ENCODE results near the gene MED26. TPM values are rescaled to one million over a fixed set of nuclear protein-coding genes. Genes with fewer than 3 reads are reported as not detected.

The MED26 gene
- total RNA-seq, 1 donor from 2014 or later, result 13.3 TPM

DNA sequence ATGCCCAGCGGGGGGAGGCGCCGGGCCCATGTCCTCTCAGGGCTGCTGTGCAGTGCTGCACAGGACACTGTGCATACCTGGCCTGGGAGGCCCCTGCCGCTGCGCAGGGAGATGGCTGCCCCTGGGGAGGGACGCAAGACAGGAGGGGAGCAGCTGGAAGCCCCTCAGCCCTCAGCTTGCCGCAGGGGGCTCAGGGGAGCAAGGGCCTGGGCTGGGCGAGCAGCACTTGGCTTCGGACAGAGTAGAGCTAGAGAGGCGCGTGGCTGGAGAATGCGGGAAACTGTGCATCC, 96.7 kb downstream of the MED26 start:
- Mint-ChIP-seq H3K4me3 (ENCODE audit: unreplicated experiment) (no peak overlapping the region), H3K27me3 (ENCODE audit: unreplicated experiment) (peaks cover 3% of the 10 kb centered on the region), H3K9me3 (ENCODE audit: unreplicated experiment) (no peaks in the 10 kb centered on the region), H3K4me1 (ENCODE audit: unreplicated experiment) (no peaks in the 10 kb centered on the region), H3K36me3 (ENCODE audit: low read depth, unreplicated experiment) (peaks cover 42% of the 10 kb centered on the region), H3K27ac (ENCODE audit: unreplicated experiment) (no peak overlapping the region)
- no peak for DNase-seq (ENCODE audit: low spot score)
- TF ChIP-seq, protein P1, sequence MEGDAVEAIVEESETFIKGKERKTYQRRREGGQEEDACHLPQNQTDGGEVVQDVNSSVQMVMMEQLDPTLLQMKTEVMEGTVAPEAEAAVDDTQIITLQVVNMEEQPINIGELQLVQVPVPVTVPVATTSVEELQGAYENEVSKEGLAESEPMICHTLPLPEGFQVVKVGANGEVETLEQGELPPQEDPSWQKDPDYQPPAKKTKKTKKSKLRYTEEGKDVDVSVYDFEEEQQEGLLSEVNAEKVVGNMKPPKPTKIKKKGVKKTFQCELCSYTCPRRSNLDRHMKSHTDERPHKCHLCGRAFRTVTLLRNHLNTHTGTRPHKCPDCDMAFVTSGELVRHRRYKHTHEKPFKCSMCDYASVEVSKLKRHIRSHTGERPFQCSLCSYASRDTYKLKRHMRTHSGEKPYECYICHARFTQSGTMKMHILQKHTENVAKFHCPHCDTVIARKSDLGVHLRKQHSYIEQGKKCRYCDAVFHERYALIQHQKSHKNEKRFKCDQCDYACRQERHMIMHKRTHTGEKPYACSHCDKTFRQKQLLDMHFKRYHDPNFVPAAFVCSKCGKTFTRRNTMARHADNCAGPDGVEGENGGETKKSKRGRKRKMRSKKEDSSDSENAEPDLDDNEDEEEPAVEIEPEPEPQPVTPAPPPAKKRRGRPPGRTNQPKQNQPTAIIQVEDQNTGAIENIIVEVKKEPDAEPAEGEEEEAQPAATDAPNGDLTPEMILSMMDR (IDR thresholded peaks at IDR 0.05; ENCODE audit: unreplicated experiment), result no peak

DNA sequence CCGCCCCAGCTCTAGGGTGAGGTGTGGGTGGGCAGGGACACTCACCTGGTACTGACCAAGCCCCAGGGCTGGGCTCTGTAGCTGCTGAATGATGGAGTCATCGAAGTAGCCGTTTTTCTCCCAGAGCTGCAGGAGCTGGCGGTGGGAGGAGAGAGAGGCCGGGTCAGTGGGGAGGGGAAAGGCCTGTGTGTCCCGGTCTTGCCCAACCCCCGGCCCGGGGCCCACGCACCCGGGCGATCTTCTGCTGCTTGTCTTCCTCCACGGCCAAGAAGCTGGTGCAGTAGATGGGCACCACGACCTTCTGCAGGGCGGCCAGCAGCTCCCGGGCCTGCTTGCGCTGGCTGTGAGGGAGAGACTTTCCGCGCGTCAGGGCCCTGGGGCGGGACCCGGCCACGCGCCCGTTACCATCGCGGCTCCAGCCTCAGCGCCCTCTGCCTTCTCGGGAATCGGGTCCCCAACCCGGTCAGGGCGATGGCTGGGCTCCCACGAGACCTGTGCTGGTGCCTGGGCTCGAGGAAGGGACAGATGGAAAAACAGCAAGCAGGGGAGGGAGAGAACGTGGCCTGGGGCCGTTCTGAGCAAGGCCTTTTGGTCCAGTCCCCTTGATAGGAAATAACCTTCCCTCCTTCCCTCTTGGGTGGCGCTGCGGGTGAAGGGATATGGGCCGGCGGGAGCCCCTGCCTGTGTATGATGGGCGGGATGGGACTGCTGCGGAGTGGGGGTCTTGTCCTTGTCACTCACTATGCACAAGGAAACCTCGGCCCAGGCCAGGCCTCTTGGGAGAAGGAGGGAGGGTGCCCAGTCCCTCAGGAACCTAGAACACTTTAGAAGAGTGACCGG, 97.2 kb downstream of the MED26 start:
- DNase-seq (ENCODE audit: low spot score), result no peak
- Mint-ChIP-seq H3K36me3 (ENCODE audit: low read depth, unreplicated experiment) (peaks cover 38% of the 10 kb centered on the region), H3K9me3 (ENCODE audit: unreplicated experiment) (no peaks in the 10 kb centered on the region), H3K4me1 (ENCODE audit: unreplicated experiment) (no peaks in the 10 kb centered on the region), H3K4me3 (ENCODE audit: unreplicated experiment) (no peak overlapping the region), H3K27me3 (ENCODE audit: unreplicated experiment) (peaks cover 3% of the 10 kb centered on the region), H3K27ac (ENCODE audit: unreplicated experiment) (no peak overlapping the region)
- TF ChIP-seq, protein P1 (IDR thresholded peaks at IDR 0.05; ENCODE audit: unreplicated experiment), result no peak

DNA sequence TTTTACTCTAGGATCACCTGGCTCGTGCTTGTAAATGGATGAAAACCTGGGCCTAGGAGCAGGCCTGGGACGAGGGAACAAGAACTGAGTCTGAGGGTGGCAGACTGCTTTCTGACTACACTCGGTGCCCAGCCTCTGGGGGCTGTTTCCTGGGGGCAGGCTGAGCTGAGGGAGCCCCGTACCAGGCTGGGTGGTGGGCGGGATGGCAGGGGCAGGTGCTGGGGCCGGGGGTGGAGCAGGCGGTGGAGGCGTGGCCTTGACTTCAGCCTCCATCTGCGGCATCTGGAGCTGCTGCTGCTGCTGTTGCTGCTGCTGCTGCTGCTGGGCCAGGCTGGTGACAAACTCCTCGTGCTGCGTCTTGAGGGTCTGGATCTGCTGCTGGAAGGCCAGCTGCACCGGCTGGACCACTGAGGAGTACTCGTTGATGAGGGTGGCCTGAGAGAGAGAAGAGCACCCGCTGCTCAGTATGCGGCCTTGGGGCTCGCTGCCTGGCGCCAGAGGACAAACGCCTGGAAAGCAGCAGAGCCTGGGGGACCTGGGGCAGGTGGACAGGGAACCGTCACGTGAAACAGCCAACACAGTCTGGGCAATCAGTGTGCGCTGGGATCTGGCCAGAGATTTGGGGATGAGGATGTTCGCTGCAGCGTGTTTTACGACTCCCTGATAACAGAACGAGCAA, 98.4 kb downstream of the MED26 start:
- no peak for DNase-seq (ENCODE audit: low spot score)
- no peak overlapping the region for H3K4me3 Mint-ChIP-seq (ENCODE audit: unreplicated experiment)
- no peaks in the 10 kb centered on the region for H3K9me3 Mint-ChIP-seq (ENCODE audit: unreplicated experiment)
- TF ChIP-seq, protein P1 (IDR thresholded peaks at IDR 0.05; ENCODE audit: unreplicated experiment), result no peak
- no peaks in the 10 kb centered on the region for H3K4me1 Mint-ChIP-seq (ENCODE audit: unreplicated experiment)
- H3K27me3 Mint-ChIP-seq (ENCODE audit: unreplicated experiment), result peaks cover 3% of the 10 kb centered on the region
- no peak overlapping the region for H3K27ac Mint-ChIP-seq (ENCODE audit: unreplicated experiment)
- H3K36me3 Mint-ChIP-seq (ENCODE audit: low read depth, unreplicated experiment), result peaks cover 33% of the 10 kb centered on the region

DNA sequence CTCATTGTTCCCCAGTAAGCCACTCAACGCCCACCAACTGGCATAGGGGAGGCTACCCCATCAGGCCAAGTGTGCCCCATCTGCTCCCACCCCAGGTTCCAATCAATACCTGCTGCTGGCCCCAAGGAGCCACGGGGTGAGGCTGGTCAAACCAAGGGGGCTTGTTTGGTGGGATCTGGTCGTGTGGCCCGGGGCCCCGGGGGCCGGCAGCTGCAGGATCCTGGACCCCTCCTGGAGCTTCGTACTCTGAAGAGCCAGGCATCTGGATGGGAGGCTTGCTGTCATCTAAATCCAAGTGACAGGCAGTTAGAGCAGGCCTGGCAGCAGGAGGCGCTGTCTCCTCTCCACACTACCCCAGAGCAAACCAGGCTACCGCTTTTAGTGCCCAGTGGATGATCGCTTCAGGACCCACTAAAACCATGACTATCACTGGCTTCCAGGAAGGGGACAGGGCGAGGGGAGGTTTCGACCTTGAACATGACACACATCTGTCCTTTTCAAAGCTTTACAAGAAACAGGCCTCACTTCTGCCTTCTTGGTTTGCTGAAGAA, 100.0 kb downstream of the MED26 start:
- Mint-ChIP-seq H3K36me3 (ENCODE audit: low read depth, unreplicated experiment) (peaks cover 32% of the 10 kb centered on the region), H3K4me3 (ENCODE audit: unreplicated experiment) (peak overlapping the region; percentile 59), H3K27ac (ENCODE audit: unreplicated experiment) (no peak overlapping the region), H3K4me1 (ENCODE audit: unreplicated experiment) (no peaks in the 10 kb centered on the region), H3K27me3 (ENCODE audit: unreplicated experiment) (peaks cover 4% of the 10 kb centered on the region), H3K9me3 (ENCODE audit: unreplicated experiment) (no peaks in the 10 kb centered on the region)
- TF ChIP-seq, protein P1 (IDR thresholded peaks at IDR 0.05; ENCODE audit: unreplicated experiment), result peak; percentile 39
- peak; percentile 46 for DNase-seq (ENCODE audit: low spot score)

All from endothelial cell (in vitro differentiated cells).